ENCODE results near the gene DCTN1.

DCTN1 gene

GRCh38 chr2:74379851-74380789 is at the start of gene DCTN1:
DCTN1 (minus strand) TSS chr2:74380311; CDS start chr2:74380037, 274 bp downstream.
- H3K4me2 ChIP-seq (ENCODE audit: low read length) = peak within 1 kb of the TSS; percentile 27; the same call in 1 of the 2 replicates
- H3K79me2 ChIP-seq (ENCODE audit: control insufficient read depth, low read length) = peaks cover 47% of the 10 kb centered on the region
- no peaks in the 10 kb centered on the region for H3K9me3 ChIP-seq (ENCODE audit: control insufficient read depth, insufficient read depth, low read length)
- no peak for TF ChIP-seq EZH2phosphoT487 (IDR thresholded peaks at IDR 0.05; ENCODE audit: borderline replicate concordance, low read length)
- no peak for TF ChIP-seq CTCF (IDR thresholded peaks at IDR 0.05; ENCODE audit: low read depth, low read length, poor library complexity, severe bottlenecking)
- no peaks in the 10 kb centered on the region for H3K27me3 ChIP-seq (ENCODE audit: control insufficient read depth, low read length)
- H3K4me1 ChIP-seq (ENCODE audit: control insufficient read depth, low read length) = peaks cover 8% of the 10 kb centered on the region
- H3K9me2 ChIP-seq (replicated peaks; ENCODE audit: control insufficient read depth, low read length) = no peaks in the 10 kb centered on the region
- H3F3A ChIP-seq (ENCODE audit: control insufficient read depth, insufficient read depth) = no peaks in the 10 kb centered on the region
- no peak within 1 kb of the TSS for H3K27ac ChIP-seq (ENCODE audit: low read depth, low read length)
- H3K36me3 ChIP-seq (ENCODE audit: control insufficient read depth, low read length) = peaks cover 34% of the 10 kb centered on the region
- H3K4me3 ChIP-seq (ENCODE audit: low read length) = no peak within 1 kb of the TSS
- H4K20me1 ChIP-seq (ENCODE audit: control insufficient read depth, insufficient read depth, low read depth, low read length) = peaks cover 10% of the 10 kb centered on the region

GRCh38 chr2:74428675-74429074 is 48.6 kb upstream of the DCTN1 start:
- Histone ChIP-seq H3K4me1 (ENCODE audit: control insufficient read depth, low read length) (no peaks in the 10 kb centered on the region), H3K36me3 (ENCODE audit: control insufficient read depth, low read length) (peaks cover 21% of the 10 kb centered on the region)
- no peak for TF ChIP-seq EZH2phosphoT487 (IDR thresholded peaks at IDR 0.05; ENCODE audit: borderline replicate concordance, low read length)
- TF ChIP-seq CTCF (IDR thresholded peaks at IDR 0.05; ENCODE audit: low read depth, low read length, poor library complexity, severe bottlenecking) = no peak

GRCh38 chr2:74427551-74427950 is 47.4 kb upstream of the DCTN1 start:
- H3K9me3 ChIP-seq (ENCODE audit: control insufficient read depth, insufficient read depth, low read length) = no peaks in the 10 kb centered on the region
- peaks cover 8% of the 10 kb centered on the region for H3K4me1 ChIP-seq (ENCODE audit: control insufficient read depth, low read length)
- H3K27me3 ChIP-seq (ENCODE audit: control insufficient read depth, low read length) = no peaks in the 10 kb centered on the region
- no peaks in the 10 kb centered on the region for H4K20me1 ChIP-seq (ENCODE audit: control insufficient read depth, insufficient read depth, low read depth, low read length)
- peaks cover 4% of the 10 kb centered on the region; the same call in 1 of the 2 replicates for H3F3A ChIP-seq (ENCODE audit: control insufficient read depth, insufficient read depth)
- peaks cover 5% of the 10 kb centered on the region; the same call in 1 of the 2 replicates for H3K79me2 ChIP-seq (ENCODE audit: control insufficient read depth, low read length)
- H3K36me3 ChIP-seq (ENCODE audit: control insufficient read depth, low read length) = peaks cover 30% of the 10 kb centered on the region
- TF ChIP-seq EZH2phosphoT487 (IDR thresholded peaks at IDR 0.05; ENCODE audit: borderline replicate concordance, low read length) (no peak), CTCF (IDR thresholded peaks at IDR 0.05; ENCODE audit: low read depth, low read length, poor library complexity, severe bottlenecking) (no peak)
- H3K4me3 ChIP-seq (ENCODE audit: low read length) = no peak overlapping the region
- no peak overlapping the region for H3K27ac ChIP-seq (ENCODE audit: low read depth, low read length)
- H3K4me2 ChIP-seq (ENCODE audit: low read length) = no peak overlapping the region
- H3K9me2 ChIP-seq (replicated peaks; ENCODE audit: control insufficient read depth, low read length) = no peaks in the 10 kb centered on the region

More at GRCh38 chr2:74428675-74429074, 48.6 kb upstream of the DCTN1 start:
- Histone ChIP-seq H3K4me2 (ENCODE audit: low read length) (no peak overlapping the region), H3K79me2 (ENCODE audit: control insufficient read depth, low read length) (no peaks in the 10 kb centered on the region), H3F3A (ENCODE audit: control insufficient read depth, insufficient read depth) (peaks cover 4% of the 10 kb centered on the region; the same call in 1 of the 2 replicates), H3K27ac (ENCODE audit: low read depth, low read length) (no peak overlapping the region), H4K20me1 (ENCODE audit: control insufficient read depth, insufficient read depth, low read depth, low read length) (no peaks in the 10 kb centered on the region), H3K27me3 (ENCODE audit: control insufficient read depth, low read length) (no peaks in the 10 kb centered on the region), H3K9me3 (ENCODE audit: control insufficient read depth, insufficient read depth, low read length) (no peaks in the 10 kb centered on the region), H3K9me2 (replicated peaks; ENCODE audit: control insufficient read depth, low read length) (no peaks in the 10 kb centered on the region), H3K4me3 (ENCODE audit: low read length) (no peak overlapping the region)
